OCI-LY7 (cell line): ENCODE measurements around the gene TM6SF1. TPM values are rescaled to one million over a fixed set of nuclear protein-coding genes. Genes with fewer than 3 reads are reported as not detected.

ENCODE experiments used
- BruUV-seq: library from RNA; stranded (reverse); fragments of 400-500 nt; replicated peaks from 2 replicates; lab custom pipeline; 2021; lab: Mats Ljungman, UMichigan
- CTCF ChIA-PET: fragments of 300-600 bp; sonication (Branson Sonifier 250); formaldehyde crosslinking; loops from one replicate; lab custom pipeline; 2022; ENCODE audit warnings: antibody characterized with exemption; ENCODE audit not compliant: unreplicated experiment; lab: Charles Lee
- POLR2A ChIA-PET: fragments of 300-600 bp; sonication (Branson Sonifier 250); formaldehyde crosslinking; loops from one replicate; lab custom pipeline; 2022; ENCODE audit warnings: antibody characterized with exemption; lab: Charles Lee
- DNase-seq: peaks from one replicate; pipeline ENCODE4 v3.0.0-alpha.2; 2015; ENCODE audit warnings: low spot score
- H2AFZ ChIP-seq: fragments of 200-600 bp; sonication (generic), shearing (Covaris generic); 2 replicates; pipeline ENCODE4 v1.6.1; 2014; ENCODE audit warnings: mild to moderate bottlenecking, antibody characterized with exemption, low read length, moderate library complexity
- H3K27ac ChIP-seq: fragments of 200-600 bp; sonication (generic); 2 replicates; pipeline ENCODE4 v1.5.1; 2014; ENCODE audit warnings: mixed run types, low read depth, mild to moderate bottlenecking, moderate library complexity, low read length, inconsistent platforms; ENCODE audit not compliant: poor library complexity, severe bottlenecking
- H3K36me3 ChIP-seq: fragments of 200-600 bp; sonication (generic); 2 replicates; pipeline ENCODE4 v1.6.1; 2014; ENCODE audit warnings: mild to moderate bottlenecking, antibody characterized with exemption, low read length, moderate library complexity, mixed read lengths; ENCODE audit not compliant: insufficient read depth
- H3K4me1 ChIP-seq: fragments of 200-600 bp; sonication (generic); 2 replicates; pipeline ENCODE4 v1.5.1; 2014; ENCODE audit warnings: mild to moderate bottlenecking, low read length; ENCODE audit not compliant: insufficient read depth, poor library complexity, severe bottlenecking
- H3K4me2 ChIP-seq: fragments of 200-600 bp; sonication (generic); 2 replicates; pipeline ENCODE4 v1.6.1; 2014; ENCODE audit warnings: mild to moderate bottlenecking, low read length
- H3K4me3 ChIP-seq: fragments of 200-600 bp; sonication (generic); 2 replicates; pipeline ENCODE4 v1.5.1; 2014; ENCODE audit warnings: mild to moderate bottlenecking, low read depth, low read length; ENCODE audit not compliant: poor library complexity, severe bottlenecking
- H3K79me2 ChIP-seq: fragments of 200-600 bp; sonication (generic); 2 replicates; pipeline ENCODE4 v1.6.1; 2016; ENCODE audit warnings: low read depth, mild to moderate bottlenecking, low read length, moderate library complexity, mixed read lengths; ENCODE audit not compliant: insufficient read depth
- H3K9me2 ChIP-seq: fragments of 200-600 bp; sonication (generic); 2 replicates; pipeline ENCODE4 v1.6.1; 2016; ENCODE audit warnings: mild to moderate bottlenecking, low read length, mixed read lengths; ENCODE audit not compliant: insufficient read depth
- H3K9me3 ChIP-seq: fragments of 200-600 bp; sonication (generic); 2 replicates; pipeline ENCODE4 v1.6.1; 2014; ENCODE audit warnings: mild to moderate bottlenecking, mixed run types, low read length, mixed read lengths
- H4K20me1 ChIP-seq: fragments of 200-600 bp; sonication (generic); 2 replicates; pipeline ENCODE4 v1.6.1; 2014; ENCODE audit warnings: mild to moderate bottlenecking, antibody characterized with exemption, low read length, moderate library complexity, mixed read lengths; ENCODE audit not compliant: insufficient read depth
- CTCF ChIP-seq: fragments of 200-600 bp; sonication (generic); conservative IDR thresholded peaks from 2 replicates; pipeline ENCODE4 v1.5.1; 2014; ENCODE audit warnings: mild to moderate bottlenecking, antibody characterized with exemption, low read length, moderate library complexity, mixed read lengths
- EZH2phosphoT487 ChIP-seq: fragments of 200-600 bp; sonication (generic); IDR thresholded peaks from 2 replicates; pipeline ENCODE4 v1.6.1; 2018; ENCODE audit warnings: low read depth, borderline replicate concordance, mild to moderate bottlenecking, mixed run types, antibody characterized with exemption, low read length, moderate library complexity, mixed read lengths
- intact Hi-C: fragments of 100-400 bp; cut with micrococcal nuclease; formaldehyde crosslinking; loops from one replicate; pipeline ENCODE4 v1.10.0; 2022; ENCODE audit not compliant: unreplicated experiment
- total RNA-seq, 2 experiments: library from RNA; depleted of rRNA in 1 of 2; stranded (reverse); fragments of >200 nt in 1 of 2; shearing (Covaris generic) in 1 of 2; gene quantifications; 2 replicates each; pipeline ENCODE4 v1.2.3, GENCODE V29; 2014 to 2022

The TM6SF1 gene
- total RNA-seq, 2 experiments from 2014 or later, result 27.2 to 28.7 TPM

- no peaks in the 10 kb centered on the region for H3K9me2 ChIP-seq
- no peaks in the 10 kb centered on the region for H4K20me1 ChIP-seq
- POLR2A ChIA-PET, result interaction anchor here (3.0 kb wide), 1 partner anchor 36 kb away, joined by 17 read pairs; the partner anchor contains the start of gene BTBD1
- no peak overlapping the region for H3K27ac ChIP-seq
- H3K4me2 ChIP-seq, result no peak overlapping the region
- no peaks in the 10 kb centered on the region for H3K9me3 ChIP-seq
- CTCF ChIA-PET, result no interaction called here
- intact Hi-C loops, result no loop called here
- no peak for TF ChIP-seq CTCF
- TF ChIP-seq EZH2phosphoT487, result no peak
- H3K36me3 ChIP-seq, result no peaks in the 10 kb centered on the region
- no peak overlapping the region for H3K4me3 ChIP-seq
- peaks cover 19% of the 10 kb centered on the region for H3K4me1 ChIP-seq
- no TSS peak for BruUV-seq
- no peaks in the 10 kb centered on the region for H3K79me2 ChIP-seq
- DNase-seq, result no peak
- no peak overlapping the region for H2AFZ ChIP-seq
Observed at GRCh38 chr15:83104141-83104540, 3.3 kb upstream of the TM6SF1 start.

GRCh38 chr15:83105440-83105839, 2.0 kb upstream of the TM6SF1 start:
- H3K4me1 ChIP-seq, result peaks cover 23% of the 10 kb centered on the region
- H3K36me3 ChIP-seq, result no peaks in the 10 kb centered on the region
- H3K9me2 ChIP-seq, result no peaks in the 10 kb centered on the region
- ChIA-PET POLR2A (interaction anchor here (0.8 to 3.0 kb wide), 4 partner anchors 14 to 119 kb away, joined by 3 to 17 read pairs (median 4); partner anchors contain the start of genes BTBD1 and RAMAC), CTCF (no interaction called here)
- no peak for TF ChIP-seq EZH2phosphoT487
- TF ChIP-seq CTCF, result no peak
- H3K27ac ChIP-seq, result no peak overlapping the region
- intact Hi-C loops, result loop anchor here (5.0 kb wide), 1 partner anchor 298 kb away; the partner anchor contains the start of genes FSD2 and WHAMM
- no TSS peak for BruUV-seq
- DNase-seq, result no peak
- no peak overlapping the region for H3K4me2 ChIP-seq
- H3K9me3 ChIP-seq, result no peaks in the 10 kb centered on the region
- no peak overlapping the region for H2AFZ ChIP-seq
- no peaks in the 10 kb centered on the region for H4K20me1 ChIP-seq
- no peaks in the 10 kb centered on the region for H3K79me2 ChIP-seq
- no peak overlapping the region for H3K4me3 ChIP-seq

GRCh38 chr15:83107841-83108181, 366 bp downstream of the TM6SF1 start:
- no TSS peak for BruUV-seq
- Histone ChIP-seq H3K4me2 (peak overlapping the region; percentile 82), H3K79me2 (no peaks in the 10 kb centered on the region), H3K27ac (peak overlapping the region; percentile 74), H3K9me3 (no peaks in the 10 kb centered on the region), H3K36me3 (peaks cover under 1% of the 10 kb centered on the region; the same call in 1 of the 2 replicates), H3K4me1 (peaks cover 23% of the 10 kb centered on the region), H3K4me3 (peak overlapping the region; percentile 74), H3K9me2 (no peaks in the 10 kb centered on the region), H2AFZ (peak overlapping the region; percentile 88), H4K20me1 (no peaks in the 10 kb centered on the region)
- CTCF ChIA-PET, result interaction anchor here (0.6 kb wide), 1 partner anchor 136 kb away, joined by 3 read pairs; no protein-coding TSS in a partner anchor
- TF ChIP-seq CTCF, result no peak
- TF ChIP-seq EZH2phosphoT487, result no peak
- POLR2A ChIA-PET, result interaction anchor here (1.1 kb wide), 2 partner anchors 40 to 45 kb away, joined by 3 to 4 read pairs; no protein-coding TSS in a partner anchor
- peak; percentile 16 for DNase-seq
- intact Hi-C loops, result loop anchor here (1.0 to 5.0 kb wide), 4 partner anchors 41 to 301 kb away; partner anchors contain the start of genes BTBD1, C15orf40, FSD2 and HDGFL3
